Sigmoid colon (tissue), 7 donors: ENCODE results near the gene PNKP. TPM values are rescaled to one million over a fixed set of nuclear protein-coding genes. Genes with fewer than 3 reads are reported as not detected.
"Not testable (repeated sequence)": the region's sequence is repeated elsewhere in the genome, so short reads cannot be mapped to it uniquely, and the experiment has no call there.

ENCODE experiments used
- DNase-seq: peaks from one replicate; pipeline ENCODE4 v3.0.0-alpha.2; 2019
- H3K27ac ChIP-seq, 4 donors: fragments of 200-600 bp; sonication (generic); one replicate each; pipeline ENCODE4 v1.5.1; 2016 to 2019; ENCODE audit warnings: mild to moderate bottlenecking in 1 of 4
- H3K27me3 ChIP-seq, 3 donors: fragments of 200-600 bp; sonication (generic); one replicate each; pipeline ENCODE4 v1.5.1; 2019; ENCODE audit warnings: mild to moderate bottlenecking in 1 of 3
- H3K36me3 ChIP-seq, 4 donors: fragments of 200-600 bp; sonication (generic); one replicate each; pipeline ENCODE4 v1.5.1; 2016 to 2019
- H3K4me1 ChIP-seq, 4 donors: fragments of 200-600 bp; sonication (generic); one replicate each; pipeline ENCODE4 v1.5.1; 2017 to 2019
- H3K4me3 ChIP-seq, 4 donors: fragments of 200-600 bp; sonication (generic); one replicate each; pipeline ENCODE4 v1.5.1; 2017 to 2019; ENCODE audit warnings: mild to moderate bottlenecking in 2 of 4, moderate library complexity in 1 of 4
- H3K9me3 ChIP-seq, 4 donors: fragments of 200-600 bp in 3 of 4; sonication (generic) in 3 of 4; one replicate each; pipeline versions ENCODE4 v1.5.1 to v1.6.1; 2013 to 2019
- CTCF ChIP-seq, 4 experiments: fragments of 450-650 bp in 3 of 4; fragments of 200-600 bp in 1 of 4; IDR thresholded peaks; one replicate each; pipeline ENCODE4 v1.5.1; 2016 to 2019; ENCODE audit warnings: antibody characterized with exemption in 4 of 4, mild to moderate bottlenecking in 3 of 4, moderate library complexity in 2 of 4
- EP300 ChIP-seq, 4 donors: sonication (generic); formaldehyde crosslinking; IDR thresholded peaks; one replicate each; pipeline ENCODE4 v1.6.1; 2017; ENCODE audit warnings: antibody characterized with exemption in 4 of 4
- POLR2A ChIP-seq, 2 donors: fragments of 450-650 bp; IDR thresholded peaks; one replicate each; pipeline ENCODE4 v1.6.1; 2016; ENCODE audit warnings: antibody characterized with exemption in 2 of 2, mild to moderate bottlenecking in 2 of 2, moderate library complexity in 2 of 2
- POLR2AphosphoS5 ChIP-seq, 4 donors: sonication (generic); formaldehyde crosslinking; IDR thresholded peaks; one replicate each; pipeline ENCODE4 v1.6.1; 2017; ENCODE audit warnings: antibody characterized with exemption in 4 of 4
- WGBS, 2 donors: extraction: QIAGEN DNeasy Blood & Tissue Kit; methylation state at CpG; one replicate each; pipeline ENCODE4 v1.1.7; 2013; 5-methylcytosine and 5-hydroxymethylcytosine counted together
- intact Hi-C: fragments of 100-400 bp; cut with DNase I; formaldehyde crosslinking; loops from one replicate; pipeline ENCODE4 v1.15.1; 2023
- polyA plus RNA-seq, 3 donors: library from polyadenylated mRNA; stranded (reverse); fragments of 200-250 nt; gene quantifications; one replicate each; pipeline ENCODE4 v1.2.3, GENCODE V29; 2013
- total RNA-seq, 4 donors: library from RNA; depleted of rRNA; stranded (reverse); fragments of >200 nt; gene quantifications; one replicate each; pipeline ENCODE4 v1.1.0, GENCODE V29; 2016
- donor health status: healthy with polysubstance abuse.
- donor health status: Bipolar disorder and iron deficiency.
- donor health status: healthy.

The PNKP gene
- total and polyA plus RNA-seq, 7 donors = 27.0 to 88.8 (median 34.0) TPM

- Histone ChIP-seq H3K27me3 (no peaks in the 10 kb centered on the region), H3K4me1 (no peaks in the 10 kb centered on the region), H3K27ac (no peak overlapping the region), H3K4me3 (no peak overlapping the region), H3K36me3 (peaks cover 11 to 69% (median 38%) of the 10 kb centered on the region in 4 donors), H3K9me3 (no peaks in the 10 kb centered on the region)
- no peak for TF ChIP-seq CTCF (IDR thresholded peaks at IDR 0.05)
- no peak for TF ChIP-seq POLR2A (IDR thresholded peaks at IDR 0.05)
- no peak for TF ChIP-seq EP300 (IDR thresholded peaks at IDR 0.05)
- no peak for TF ChIP-seq POLR2AphosphoS5 (IDR thresholded peaks at IDR 0.05)
- 93 to 95% methylated on average over 14 of the region's 14 CpGs for WGBS, 2 donors
- intact Hi-C loops = no loop called here
- DNase-seq = no peak
Observed at GRCh38 chr19:49827034-49827433, 40.3 kb downstream of the PNKP start.

GRCh38 chr19:49824662-49825061 lies 42.7 kb downstream of the PNKP start:
- intact Hi-C loops = no loop called here
- H3K4me1 ChIP-seq = peaks cover 0 to 13% (median 9%) of the 10 kb centered on the region in 4 donors
- H3K27ac ChIP-seq = no peak overlapping the region
- H3K9me3 ChIP-seq = no peaks in the 10 kb centered on the region
- no peak overlapping the region for H3K4me3 ChIP-seq
- H3K27me3 ChIP-seq = no peaks in the 10 kb centered on the region
- TF ChIP-seq EP300 (IDR thresholded peaks at IDR 0.05) = no peak
- no peak for TF ChIP-seq POLR2A (IDR thresholded peaks at IDR 0.05)
- no peak for TF ChIP-seq CTCF (IDR thresholded peaks at IDR 0.05)
- no peak for TF ChIP-seq POLR2AphosphoS5 (IDR thresholded peaks at IDR 0.05)
- 90 to 93% methylated on average over 6 of the region's 6 CpGs for WGBS, 2 donors
- peaks cover 0 to 58% (median 14%) of the 10 kb centered on the region in 4 donors for H3K36me3 ChIP-seq
- no peak for DNase-seq

- H3K36me3 ChIP-seq = peaks cover 0 to 46% (median 8%) of the 10 kb centered on the region in 4 donors
- no peak for TF ChIP-seq EP300 (IDR thresholded peaks at IDR 0.05)
- TF ChIP-seq CTCF (IDR thresholded peaks at IDR 0.05) = no peak
- TF ChIP-seq POLR2AphosphoS5 (IDR thresholded peaks at IDR 0.05) = no peak
- TF ChIP-seq POLR2A (IDR thresholded peaks at IDR 0.05) = no peak
- intact Hi-C loops = no loop called here
Observed at GRCh38 chr19:49823472-49823871, 43.9 kb downstream of the PNKP start.

GRCh38 chr19:49820125-49820524 lies 47.3 kb downstream of the PNKP start:
- Histone ChIP-seq H3K27ac (no peak overlapping the region), H3K4me1 (peaks cover 0 to 30% (median 28%) of the 10 kb centered on the region in 4 donors)

More at GRCh38 chr19:49823472-49823871, 43.9 kb downstream of the PNKP start:
- no peak overlapping the region for H3K4me3 ChIP-seq
- H3K27ac ChIP-seq = no peak overlapping the region
- H3K9me3 ChIP-seq = no peaks in the 10 kb centered on the region
- DNase-seq = no peak
- H3K27me3 ChIP-seq = no peaks in the 10 kb centered on the region
- WGBS, 2 donors = 87 to 93% methylated on average over 12 of the region's 12 CpGs
- H3K4me1 ChIP-seq = peaks cover 0 to 25% (median 20%) of the 10 kb centered on the region in 4 donors

GRCh38 chr19:49819452-49820115 lies 47.8 kb downstream of the PNKP start:
- Histone ChIP-seq H3K36me3 (peaks cover 0 to 30% (median 7%) of the 10 kb centered on the region in 4 donors), H3K27ac (peak overlapping the region in 1 of 4 donors; percentile 97), H3K4me1 (peaks cover 0 to 30% (median 28%) of the 10 kb centered on the region in 4 donors), H3K4me3 (peak overlapping the region in 3 of 4 donors; percentile 77 to 94 (median 80))
- 81 to 86% methylated on average over 7 of the region's 7 CpGs for WGBS, 2 donors
- not testable (repeated sequence) for H3K27me3 ChIP-seq, H3K9me3 ChIP-seq, DNase-seq
- intact Hi-C loops = loop anchor here (2.0 to 5.0 kb wide), 2 partner anchors 31 to 1187 kb away; partner anchors contain the start of gene PTOV1

More at GRCh38 chr19:49820125-49820524, 47.3 kb downstream of the PNKP start:
- intact Hi-C loops = no loop called here
- Histone ChIP-seq H3K36me3 (peaks cover 0 to 30% (median 7%) of the 10 kb centered on the region in 4 donors), H3K27me3 (no peaks in the 10 kb centered on the region), H3K4me3 (no peak overlapping the region), H3K9me3 (no peaks in the 10 kb centered on the region)
- no peak for DNase-seq
- TF ChIP-seq EP300 (IDR thresholded peaks at IDR 0.05) (no peak), CTCF (IDR thresholded peaks at IDR 0.05) (no peak), POLR2A (IDR thresholded peaks at IDR 0.05) (no peak), POLR2AphosphoS5 (IDR thresholded peaks at IDR 0.05) (no peak)
- 41 to 77% methylated on average over 10 of the region's 10 CpGs for WGBS, 2 donors
